ENCODE measurements around the gene SCRN1.
"Not testable (repeated sequence)": the region's sequence is repeated elsewhere in the genome, so short reads cannot be mapped to it uniquely, and the experiment has no call there.

SCRN1 gene

GRCh38 chr7:29969738-29970137 is 19.9 kb downstream of the SCRN1 start:
- TF ChIP-seq POLR2A (IDR thresholded peaks at IDR 0.05; ENCODE audit: low read depth, low read length), result no peak
- FAIRE-seq, result no peak
- DNase-seq (ENCODE audit: insufficient read length, low spot score), result no peak

- DNase-seq (ENCODE audit: insufficient read length, low spot score) (peak; percentile 66), FAIRE-seq (peak; percentile 70)
- TF ChIP-seq POLR2A (IDR thresholded peaks at IDR 0.05; ENCODE audit: low read depth, low read length), result no peak
Measured at GRCh38 chr7:29968683-29969395, 20.8 kb downstream of the SCRN1 start.

- FAIRE-seq (no peak), DNase-seq (ENCODE audit: insufficient read length, low spot score) (no peak)
- TF ChIP-seq POLR2A (IDR thresholded peaks at IDR 0.05; ENCODE audit: low read depth, low read length), result no peak
Measured at GRCh38 chr7:29965030-29965429, 24.6 kb downstream of the SCRN1 start.

DNA sequence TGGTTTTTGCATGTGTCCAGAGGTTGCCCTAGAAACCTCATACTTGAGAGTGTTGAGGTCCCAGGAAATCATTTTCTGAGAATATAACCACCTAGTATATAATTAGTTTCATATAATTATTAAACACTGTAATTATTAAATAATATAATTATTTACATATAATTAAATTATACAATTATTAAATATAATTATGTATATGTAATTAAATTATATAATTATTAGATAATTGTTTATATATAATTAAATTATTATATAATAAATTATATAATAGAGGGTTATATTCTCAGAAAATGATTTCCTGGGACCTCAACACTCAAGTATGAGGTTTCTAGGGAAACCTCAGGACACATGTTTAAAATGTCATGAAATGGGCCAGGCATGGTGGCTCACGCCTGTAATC is 27.6 kb downstream of the SCRN1 start:
- DNase-seq (ENCODE audit: insufficient read length, low spot score) (no peak), FAIRE-seq (no peak)
- no peak for TF ChIP-seq POLR2A (IDR thresholded peaks at IDR 0.05; ENCODE audit: low read depth, low read length)

- DNase-seq (ENCODE audit: insufficient read length, low spot score); FAIRE-seq: not testable (repeated sequence)
Measured at GRCh38 chr7:29961611-29962010, 28.0 kb downstream of the SCRN1 start.

DNA sequence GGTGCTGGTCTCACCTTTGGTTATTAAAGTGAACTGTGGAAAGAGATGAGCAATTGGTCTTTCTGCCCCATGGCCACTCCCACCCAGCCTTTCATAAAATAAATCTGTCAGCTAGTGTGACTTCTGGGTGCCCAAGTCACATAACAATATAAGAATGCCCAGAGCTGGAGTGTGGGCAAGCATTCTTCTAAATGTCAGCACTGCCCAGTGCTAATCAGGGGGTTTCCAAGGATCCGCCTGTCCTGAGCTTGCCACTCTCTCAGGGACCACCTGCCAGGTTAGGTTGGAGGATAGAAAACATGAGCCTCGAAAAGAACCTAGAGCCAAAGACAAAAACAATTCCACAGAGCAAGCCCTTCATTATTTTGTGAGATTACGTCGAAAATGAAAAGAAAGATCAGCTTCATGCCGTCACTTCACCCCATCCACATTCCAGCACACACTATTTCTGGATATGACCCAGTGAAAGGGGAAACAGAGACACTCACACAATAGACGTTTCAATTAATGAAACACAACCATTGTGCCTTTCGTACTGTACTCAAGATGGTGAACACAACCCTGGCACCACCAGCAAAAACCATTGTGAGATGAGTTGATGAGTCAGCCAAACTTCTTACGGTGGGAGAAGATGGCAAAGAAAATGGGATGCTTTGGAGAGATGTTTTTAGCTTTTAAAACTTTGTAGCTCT is 30.8 kb downstream of the SCRN1 start:
- no peak for TF ChIP-seq POLR2A (IDR thresholded peaks at IDR 0.05; ENCODE audit: low read depth, low read length)
- DNase-seq (ENCODE audit: insufficient read length, low spot score) (no peak), FAIRE-seq (no peak)

- DNase-seq (ENCODE audit: insufficient read length, low spot score) (no peak), FAIRE-seq (no peak)
- no peak for TF ChIP-seq POLR2A (IDR thresholded peaks at IDR 0.05; ENCODE audit: low read depth, low read length)
Measured at GRCh38 chr7:29957521-29958310, 31.9 kb downstream of the SCRN1 start.

DNA sequence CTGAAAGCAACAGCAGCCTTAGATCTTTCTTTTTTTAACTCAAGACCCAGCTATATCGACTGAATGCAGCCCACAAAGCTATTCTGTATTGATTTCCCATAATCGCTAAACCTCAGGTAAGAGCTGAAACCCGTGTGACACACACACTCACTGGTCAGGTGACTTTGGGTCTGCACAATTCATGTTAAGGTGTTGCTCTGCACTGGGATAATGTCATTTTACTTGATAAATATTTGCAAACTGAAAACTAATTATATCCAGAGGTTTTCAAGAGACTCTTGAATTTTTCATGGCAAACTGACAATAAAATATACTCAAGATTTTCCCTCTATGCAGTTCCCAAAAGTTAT is 33.1 kb downstream of the SCRN1 start:
- DNase-seq (ENCODE audit: insufficient read length, low spot score) (no peak), FAIRE-seq (no peak)
- no peak for TF ChIP-seq POLR2A (IDR thresholded peaks at IDR 0.05; ENCODE audit: low read depth, low read length)

GRCh38 chr7:29955799-29956486 is 33.7 kb downstream of the SCRN1 start:
- TF ChIP-seq POLR2A (IDR thresholded peaks at IDR 0.05; ENCODE audit: low read depth, low read length), result no peak
- FAIRE-seq (no peak), DNase-seq (ENCODE audit: insufficient read length, low spot score) (no peak)

DNA sequence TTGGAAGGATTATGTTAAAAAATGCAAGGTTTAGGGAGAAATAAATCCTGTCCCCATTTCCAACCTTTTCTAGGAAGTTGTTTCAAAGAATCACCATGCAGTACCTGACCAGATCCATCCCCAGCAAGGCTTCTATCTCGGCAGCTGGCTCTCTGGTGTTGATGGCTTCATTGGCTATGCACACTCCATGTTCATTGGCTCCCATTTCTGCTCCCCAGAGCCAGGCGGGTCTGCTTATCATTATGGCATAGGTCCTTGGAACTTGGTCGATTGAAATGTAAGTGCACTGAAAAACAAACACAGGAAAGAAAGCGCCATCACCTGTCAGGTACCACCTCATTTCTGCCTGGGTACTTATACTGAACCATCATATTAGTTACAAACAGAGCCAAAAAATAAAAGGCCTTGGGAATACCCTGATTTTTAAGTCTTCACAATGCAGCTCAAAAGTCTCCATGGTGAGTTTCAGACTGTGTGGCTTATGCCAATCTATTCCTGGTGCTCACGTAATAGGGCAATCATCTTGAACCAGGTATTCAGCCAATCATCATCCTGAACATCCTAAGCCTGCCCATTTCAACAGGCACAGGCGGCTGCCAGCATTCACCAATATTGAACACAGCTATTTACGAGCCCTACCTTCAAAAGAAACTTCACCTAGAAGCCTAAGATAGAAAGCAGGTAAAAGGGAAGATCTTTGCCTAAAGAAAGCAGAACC is 34.4 kb downstream of the SCRN1 start:
- no peak for DNase-seq (ENCODE audit: insufficient read length, low spot score)
- TF ChIP-seq POLR2A (IDR thresholded peaks at IDR 0.05; ENCODE audit: low read depth, low read length), result no peak
- FAIRE-seq, result no peak

- FAIRE-seq (no peak), DNase-seq (ENCODE audit: insufficient read length, low spot score) (no peak)
Measured at GRCh38 chr7:29953726-29954347, 35.8 kb downstream of the SCRN1 start.

DNA sequence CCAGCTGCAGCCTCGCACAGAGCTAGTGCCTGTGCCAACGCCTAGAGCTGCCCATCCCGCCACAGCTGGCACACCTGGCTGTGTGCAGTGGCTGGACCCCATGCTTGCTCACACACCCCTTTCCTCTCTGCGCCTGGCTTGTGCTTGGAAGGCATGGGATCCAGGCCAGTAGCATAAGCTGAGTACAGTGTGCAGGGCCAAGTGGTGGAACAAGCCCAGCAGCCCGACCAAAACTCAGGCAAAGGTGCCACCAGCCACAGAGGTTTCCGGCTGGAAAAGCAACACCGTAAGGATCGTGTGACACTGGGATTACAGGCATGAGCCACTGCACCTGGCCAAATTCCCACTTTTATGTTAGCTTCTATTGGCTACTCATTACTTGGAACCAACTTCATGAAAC is 38.4 kb downstream of the SCRN1 start:
- DNase-seq (ENCODE audit: insufficient read length, low spot score) (no peak), FAIRE-seq (no peak)
- TF ChIP-seq POLR2A (IDR thresholded peaks at IDR 0.05; ENCODE audit: low read depth, low read length), result no peak

More at GRCh38 chr7:29953726-29954347, 35.8 kb downstream of the SCRN1 start:
- TF ChIP-seq POLR2A (IDR thresholded peaks at IDR 0.05; ENCODE audit: low read depth, low read length), result no peak

- TF ChIP-seq POLR2A (IDR thresholded peaks at IDR 0.05; ENCODE audit: low read depth, low read length), result no peak
- DNase-seq (ENCODE audit: insufficient read length, low spot score), result no peak
- FAIRE-seq, result no peak
Measured at GRCh38 chr7:29950480-29950879, 39.1 kb downstream of the SCRN1 start.
